Stimulated activated CD8-positive, alpha-beta memory T cell treated with anti-CD3 and anti-CD28 coated beads, Interleukin-4, amount 100 ng/mL, for 1 hour (primary cell): ENCODE measurements around the gene ADAD1.
"Not testable (repeated sequence)": the region's sequence is repeated elsewhere in the genome, so short reads cannot be mapped to it uniquely, and the experiment has no call there.

Source experiments
- DNase-seq, 2 donors: peaks; one replicate each; pipeline ENCODE4 v3.0.0-alpha.2; 2020; ENCODE audit warnings: low read depth in 2 of 2, low spot score in 1 of 2

Gene ADAD1

GRCh38 chr4:122378711-122379110, at the start of gene ADAD1:
ADAD1 (plus strand) TSS chr4:122379011; CDS start chr4:122380070, 1,059 bp downstream.
- no peak for DNase-seq

GRCh38 chr4:122329876-122330565, 48.8 kb upstream of the ADAD1 start:
- no peak for DNase-seq

DNA sequence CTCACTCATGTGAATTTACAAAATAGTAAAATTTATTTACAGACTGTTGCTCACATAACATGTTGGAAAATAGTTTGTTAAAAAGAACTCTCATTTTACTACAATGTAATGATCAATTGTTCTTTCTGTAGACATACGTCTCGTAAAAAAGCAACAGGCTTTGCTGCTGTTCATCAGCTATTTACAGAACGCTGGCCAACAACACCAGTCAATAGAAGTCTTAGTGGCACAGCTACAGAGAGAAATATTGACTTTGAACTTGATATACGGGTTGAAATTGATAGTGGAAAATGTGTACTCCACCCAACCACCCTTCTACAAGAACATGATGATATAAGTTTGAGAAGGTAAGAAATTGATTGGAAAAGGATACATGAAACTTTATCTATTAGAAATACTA, 47.6 kb upstream of the ADAD1 start:
- DNase-seq, result no peak

DNA sequence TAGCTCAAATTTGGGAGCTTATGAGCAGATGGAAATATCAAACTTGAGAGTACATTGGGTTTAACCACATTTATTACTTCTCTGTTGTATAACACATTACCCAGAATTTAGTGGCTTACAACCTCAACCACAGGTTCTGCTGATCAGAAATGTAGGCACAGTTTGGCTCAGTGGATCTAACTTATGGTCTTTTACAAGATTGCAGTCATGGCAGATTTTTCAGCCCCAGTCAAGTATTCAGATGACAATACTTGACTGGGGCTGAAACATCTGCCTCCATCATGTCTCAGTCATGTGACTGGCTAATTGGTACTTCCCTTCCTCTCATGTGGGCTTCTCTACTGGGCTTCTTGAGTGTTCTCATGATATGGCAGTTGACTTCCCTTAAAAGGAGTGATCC, 44.0 kb upstream of the ADAD1 start:
- DNase-seq, result no peak

- DNase-seq, result no peak
These were observed 36.9 kb upstream of the ADAD1 start for GRCh38 chr4:122341886-122342285.

- no peak for DNase-seq
These were observed 32.8 kb upstream of the ADAD1 start for GRCh38 chr4:122346036-122346435.

GRCh38 chr4:122346503-122346902, 32.3 kb upstream of the ADAD1 start:
- DNase-seq, result no peak

DNA sequence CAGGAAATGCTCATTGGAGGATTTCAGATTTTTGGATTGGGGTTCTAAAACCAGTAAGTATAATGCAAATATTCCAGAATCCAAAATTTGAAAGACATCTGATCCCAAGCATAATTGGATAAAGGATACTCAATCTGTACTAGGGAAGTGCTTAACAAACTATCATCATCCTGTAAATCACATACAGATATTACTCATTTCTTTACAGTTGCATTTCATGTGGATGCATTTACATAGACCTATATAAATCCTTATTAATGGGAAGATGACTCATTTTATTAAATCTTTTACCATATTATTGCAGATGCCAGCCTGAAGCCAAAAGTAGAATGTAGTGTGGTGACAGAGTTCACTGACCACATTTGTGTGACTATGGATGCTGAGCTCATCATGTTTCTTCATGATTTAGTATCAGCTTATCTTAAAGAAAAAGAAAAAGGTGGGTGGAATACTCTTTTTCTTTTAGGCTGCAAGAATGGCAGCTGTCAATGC, 22.4 kb upstream of the ADAD1 start:
- no peak for DNase-seq

DNA sequence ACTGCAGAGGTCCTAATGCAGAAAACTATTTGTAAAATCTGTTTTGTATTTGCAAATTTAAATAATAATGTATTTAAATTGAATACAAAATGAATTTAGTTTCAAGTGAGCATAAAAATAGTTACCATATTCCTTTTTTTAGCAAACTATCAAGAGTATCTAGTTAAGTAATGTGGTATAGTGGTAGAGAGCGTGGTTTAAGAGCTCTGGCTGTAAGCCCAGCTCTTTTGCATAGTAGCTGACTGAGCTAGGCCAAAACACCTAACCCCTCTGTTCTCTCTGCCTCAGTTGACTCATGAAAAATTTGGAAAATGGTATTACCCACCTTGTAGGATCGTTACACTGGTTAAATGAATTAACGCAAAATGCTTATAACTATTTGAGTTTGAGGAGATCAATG, 18.1 kb upstream of the ADAD1 start:
- no peak for DNase-seq

GRCh38 chr4:122364700-122365404, 14.0 kb upstream of the ADAD1 start:
- DNase-seq, result no peak

DNA sequence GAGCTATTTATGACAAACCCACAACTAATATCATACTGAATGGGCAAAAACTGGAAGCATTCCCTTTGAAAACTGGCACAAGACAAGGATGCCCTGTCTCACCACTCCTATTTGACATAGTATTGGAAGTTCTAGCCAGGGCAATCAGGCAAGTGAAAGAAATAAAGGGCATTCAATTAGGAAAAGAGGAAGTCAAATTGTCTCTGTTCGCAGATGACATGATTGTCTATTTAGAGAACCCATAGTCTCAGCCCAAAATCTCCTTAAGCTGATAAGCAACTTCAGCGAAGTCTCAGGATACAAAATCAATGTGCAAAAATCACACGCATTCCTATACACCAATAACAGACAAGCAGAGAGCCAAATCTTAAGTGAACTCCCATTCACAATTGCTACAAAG, 10.0 kb upstream of the ADAD1 start:
- DNase-seq, result not testable (repeated sequence)

DNA sequence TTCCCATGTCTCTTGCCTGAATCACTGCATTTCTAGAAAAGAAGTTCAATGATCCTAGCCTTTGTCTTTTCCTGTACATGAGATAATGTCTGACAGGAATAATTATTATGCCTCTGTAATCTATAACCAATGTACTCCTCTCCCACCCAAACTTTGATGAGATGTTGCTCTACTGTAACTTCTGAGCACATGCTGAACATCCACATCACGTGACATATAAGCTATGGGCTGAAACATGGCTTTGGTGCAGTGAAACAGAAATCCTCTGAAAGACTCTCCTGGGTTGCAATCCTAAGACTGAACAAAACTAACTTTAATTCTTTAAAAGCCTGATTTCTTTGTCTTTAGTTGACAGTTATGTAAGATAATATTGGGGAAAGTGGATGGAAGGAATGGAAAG, 1.5 kb upstream of the ADAD1 start:
- no peak for DNase-seq

- DNase-seq, result no peak
These were observed 428 bp downstream of the ADAD1 start for GRCh38 chr4:122379239-122379638.

DNA sequence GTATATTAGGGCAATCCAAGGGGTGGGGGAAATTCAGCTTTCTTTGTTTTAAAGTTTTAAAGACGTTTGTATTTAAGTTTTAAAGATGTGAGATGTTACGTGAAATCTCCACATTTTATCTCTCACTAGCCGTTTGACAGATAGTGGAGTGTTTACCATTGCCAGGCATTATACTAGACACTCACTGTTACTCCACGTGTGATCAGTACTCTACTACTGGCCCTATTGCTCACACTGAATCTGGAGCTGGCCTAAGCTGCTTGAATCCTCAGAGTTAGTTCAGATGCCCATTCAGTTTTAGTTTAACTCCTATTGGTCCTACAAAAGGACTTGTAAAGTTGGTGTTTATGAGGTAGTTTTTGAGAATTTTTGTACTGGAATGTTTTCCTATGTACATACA, 4.5 kb downstream of the ADAD1 start:
- no peak for DNase-seq

DNA sequence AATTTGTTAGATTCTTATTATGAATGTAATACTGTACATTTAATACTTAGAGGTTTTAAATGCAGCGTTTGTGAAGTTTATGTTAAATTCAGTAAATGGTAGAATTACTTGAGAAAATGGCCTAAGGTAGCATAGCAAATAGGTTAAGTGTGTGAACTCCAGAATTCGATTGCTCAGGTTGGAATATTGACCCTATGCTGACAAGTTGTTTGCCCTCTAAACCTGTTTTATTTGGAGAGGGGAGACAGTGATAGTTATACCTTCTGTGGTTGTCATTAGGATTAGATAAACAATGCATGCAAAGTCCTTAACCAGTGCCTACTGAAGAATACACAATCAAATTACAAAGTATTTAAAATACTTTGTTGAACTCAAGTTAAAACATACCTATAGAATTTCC, 5.4 kb downstream of the ADAD1 start:
- no peak for DNase-seq

DNA sequence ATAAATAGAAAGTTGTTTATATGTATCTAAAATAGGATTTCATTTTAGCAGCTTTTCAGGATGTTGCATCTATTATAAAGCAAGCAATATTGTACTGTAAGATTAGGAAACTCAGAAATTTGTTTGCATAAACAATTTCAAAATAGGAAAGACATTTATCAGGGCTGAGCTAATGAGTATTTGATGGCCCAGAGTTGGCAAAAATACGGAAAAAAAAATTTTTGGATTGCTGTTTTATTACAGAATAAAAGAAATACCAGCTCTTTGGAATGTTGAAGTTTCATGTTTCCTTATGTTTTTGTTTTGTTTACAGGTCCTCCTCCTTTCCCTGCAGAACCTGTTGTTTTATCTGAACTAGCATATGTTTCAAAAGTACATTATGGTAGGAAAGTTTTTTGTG, 14.5 kb downstream of the ADAD1 start:
- DNase-seq, result no peak

GRCh38 chr4:122403861-122404260, 25.1 kb downstream of the ADAD1 start:
- DNase-seq, result no peak

GRCh38 chr4:122412547-122412946, 33.7 kb downstream of the ADAD1 start:
- DNase-seq, result no peak

GRCh38 chr4:122423246-122423645, 44.4 kb downstream of the ADAD1 start:
- DNase-seq, result no peak

GRCh38 chr4:122431351-122431750, 52.5 kb downstream of the ADAD1 start:
- DNase-seq, result no peak

GRCh38 chr4:122434285-122434684, 55.5 kb downstream of the ADAD1 start:
- DNase-seq, result no peak

GRCh38 chr4:122450847-122451246, 72.0 kb downstream of the ADAD1 start:
- DNase-seq, result no peak
